GM18951 (cell line): ENCODE data around the gene BNC2.

ENCODE experiments used
- POLR2A ChIP-seq: IDR thresholded peaks from 4 replicates; pipeline ENCODE4 v1.6.1; 2011; ENCODE audit warnings: mild to moderate bottlenecking; ENCODE audit not compliant: insufficient read length, insufficient read depth; ENCODE audit errors: extremely low read depth
- in situ Hi-C: fragments of 300-500 bp; cut with MboI; formaldehyde crosslinking; loops from one replicate; pipeline ENCODE4 v1.12.0; 2022; ENCODE audit warnings: low sequenced_read_pairs, mixed read lengths, inconsistent platforms; ENCODE audit not compliant: unreplicated experiment

The BNC2 gene

GRCh38 chr9:16879416-16879815, 8.9 kb upstream of the BNC2 start:
- no peak for TF ChIP-seq POLR2A
- in situ Hi-C loops: no loop called here

- TF ChIP-seq POLR2A: no peak
- in situ Hi-C loops: no loop called here
Observed at GRCh38 chr9:16877256-16877655, 6.8 kb upstream of the BNC2 start.

- in situ Hi-C loops: no loop called here
- TF ChIP-seq POLR2A: no peak
Observed at GRCh38 chr9:16873126-16873802, 2.8 kb upstream of the BNC2 start.

GRCh38 chr9:16871336-16872151, 1.1 kb upstream of the BNC2 start:
- no peak for TF ChIP-seq POLR2A
- in situ Hi-C loops: no loop called here

GRCh38 chr9:16869882-16870595, 431 bp downstream of the BNC2 start:
- no peak for TF ChIP-seq POLR2A

GRCh38 chr9:16869131-16869881, 1.2 kb downstream of the BNC2 start:
- in situ Hi-C loops: no loop called here
- TF ChIP-seq POLR2A: no peak

More at GRCh38 chr9:16869882-16870595, 431 bp downstream of the BNC2 start:
- in situ Hi-C loops: no loop called here

GRCh38 chr9:16868701-16869100, 1.8 kb downstream of the BNC2 start:
- TF ChIP-seq POLR2A: no peak
- in situ Hi-C loops: no loop called here

- TF ChIP-seq POLR2A: no peak
- in situ Hi-C loops: no loop called here
Observed at GRCh38 chr9:16867576-16868311, 2.7 kb downstream of the BNC2 start.

- no peak for TF ChIP-seq POLR2A
- in situ Hi-C loops: no loop called here
Observed at GRCh38 chr9:16866587-16866986, 3.9 kb downstream of the BNC2 start.

GRCh38 chr9:16864649-16865434, 5.6 kb downstream of the BNC2 start:
- no peak for TF ChIP-seq POLR2A
- in situ Hi-C loops: no loop called here

- no peak for TF ChIP-seq POLR2A
- in situ Hi-C loops: no loop called here
Observed at GRCh38 chr9:16848179-16848578, 22.3 kb downstream of the BNC2 start.

GRCh38 chr9:16846986-16847385, 23.5 kb downstream of the BNC2 start:
- in situ Hi-C loops: no loop called here
- TF ChIP-seq POLR2A: no peak
